Measurements from ENCODE around the gene PMEPA1. TPM values are rescaled to one million over a fixed set of nuclear protein-coding genes. Genes with fewer than 3 reads are reported as not detected.

Gene PMEPA1
- total and polyA plus RNA-seq, 4 donors: 0.61 to 1.5 (median 1.1) TPM

DNA sequence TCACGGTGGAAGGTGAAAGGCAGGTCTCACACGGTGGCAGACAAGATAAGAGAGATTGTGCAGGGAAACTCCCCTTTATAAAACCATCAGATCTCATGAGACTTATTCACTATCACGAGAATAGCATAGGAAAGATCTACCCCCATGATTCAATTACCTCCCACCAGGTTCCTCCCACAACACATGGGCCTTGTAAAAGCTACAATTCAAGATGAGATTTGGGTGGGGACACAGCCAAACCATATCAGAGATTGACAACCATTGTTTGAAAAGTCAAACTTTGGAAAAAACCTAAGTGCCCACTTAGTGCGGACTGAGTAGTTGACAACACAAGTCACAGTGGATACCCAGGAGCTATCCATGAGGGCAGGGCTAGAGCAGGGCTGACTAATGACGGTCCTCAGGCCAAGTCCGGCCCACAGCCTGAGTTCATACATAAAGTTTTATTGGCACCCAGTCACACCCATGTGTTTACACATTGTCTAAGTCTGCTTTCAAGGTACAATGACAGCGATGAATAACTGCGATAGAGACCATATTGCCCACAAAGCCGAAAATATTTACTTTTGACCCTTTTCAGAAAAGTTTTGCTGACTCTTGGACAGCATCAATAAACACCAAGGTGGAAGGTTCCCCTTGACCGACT is 33.8 kb upstream of the PMEPA1 start:
- Histone ChIP-seq H3K9me3 (ENCODE audit: control insufficient read depth in 4 of 4, low read length in 3 of 4) (no peaks in the 10 kb centered on the region), H3K4me3 (ENCODE audit: low read depth in 1 of 3, low read length in 3 of 3) (no peak overlapping the region), H3K36me3 (ENCODE audit: control insufficient read depth in 4 of 4, insufficient read depth in 3 of 4, low read depth in 1 of 4, low read length in 3 of 4) (no peaks in the 10 kb centered on the region), H3K27me3 (ENCODE audit: control insufficient read depth in 4 of 4, insufficient read depth in 4 of 4, low read length in 3 of 4) (peaks cover 0 to 9% (median 1%) of the 10 kb centered on the region in 4 donors), H3K4me1 (ENCODE audit: control insufficient read depth in 4 of 4, insufficient read depth in 4 of 4, low read length in 3 of 4) (no peaks in the 10 kb centered on the region), H3K27ac (ENCODE audit: low read depth in 1 of 2, low read length in 2 of 2) (no peak overlapping the region), H3K9ac (ENCODE audit: low read depth in 1 of 2, low read length in 2 of 2) (no peak overlapping the region)
- 69% methylated on average over 10 of the region's 10 CpGs for WGBS
- no peak for TF ChIP-seq JUND (IDR thresholded peaks at IDR 0.05)
- no peak for TF ChIP-seq HNF4G (IDR thresholded peaks at IDR 0.05)
- TF ChIP-seq EGR1 (IDR thresholded peaks at IDR 0.05; ENCODE audit: low read depth in 2 of 2): no peak
- TF ChIP-seq, protein P1, sequence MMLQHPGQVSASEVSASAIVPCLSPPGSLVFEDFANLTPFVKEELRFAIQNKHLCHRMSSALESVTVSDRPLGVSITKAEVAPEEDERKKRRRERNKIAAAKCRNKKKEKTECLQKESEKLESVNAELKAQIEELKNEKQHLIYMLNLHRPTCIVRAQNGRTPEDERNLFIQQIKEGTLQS (IDR thresholded peaks at IDR 0.05): no peak
- TF ChIP-seq YY1 (IDR thresholded peaks at IDR 0.05): no peak
- TF ChIP-seq TAF1 (conservative IDR thresholded peaks at IDR 0.05): no peak
- TF ChIP-seq, protein P2, sequence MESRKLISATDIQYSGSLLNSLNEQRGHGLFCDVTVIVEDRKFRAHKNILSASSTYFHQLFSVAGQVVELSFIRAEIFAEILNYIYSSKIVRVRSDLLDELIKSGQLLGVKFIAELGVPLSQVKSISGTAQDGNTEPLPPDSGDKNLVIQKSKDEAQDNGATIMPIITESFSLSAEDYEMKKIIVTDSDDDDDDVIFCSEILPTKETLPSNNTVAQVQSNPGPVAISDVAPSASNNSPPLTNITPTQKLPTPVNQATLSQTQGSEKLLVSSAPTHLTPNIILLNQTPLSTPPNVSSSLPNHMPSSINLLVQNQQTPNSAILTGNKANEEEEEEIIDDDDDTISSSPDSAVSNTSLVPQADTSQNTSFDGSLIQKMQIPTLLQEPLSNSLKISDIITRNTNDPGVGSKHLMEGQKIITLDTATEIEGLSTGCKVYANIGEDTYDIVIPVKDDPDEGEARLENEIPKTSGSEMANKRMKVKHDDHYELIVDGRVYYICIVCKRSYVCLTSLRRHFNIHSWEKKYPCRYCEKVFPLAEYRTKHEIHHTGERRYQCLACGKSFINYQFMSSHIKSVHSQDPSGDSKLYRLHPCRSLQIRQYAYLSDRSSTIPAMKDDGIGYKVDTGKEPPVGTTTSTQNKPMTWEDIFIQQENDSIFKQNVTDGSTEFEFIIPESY (IDR thresholded peaks at IDR 0.05): no peak
- no peak for TF ChIP-seq GABPA (IDR thresholded peaks at IDR 0.05 in 1 of 2, conservative IDR thresholded peaks at IDR 0.05 in 1 of 2)
- DNase-seq (ENCODE audit: low spot score): no peak

DNA sequence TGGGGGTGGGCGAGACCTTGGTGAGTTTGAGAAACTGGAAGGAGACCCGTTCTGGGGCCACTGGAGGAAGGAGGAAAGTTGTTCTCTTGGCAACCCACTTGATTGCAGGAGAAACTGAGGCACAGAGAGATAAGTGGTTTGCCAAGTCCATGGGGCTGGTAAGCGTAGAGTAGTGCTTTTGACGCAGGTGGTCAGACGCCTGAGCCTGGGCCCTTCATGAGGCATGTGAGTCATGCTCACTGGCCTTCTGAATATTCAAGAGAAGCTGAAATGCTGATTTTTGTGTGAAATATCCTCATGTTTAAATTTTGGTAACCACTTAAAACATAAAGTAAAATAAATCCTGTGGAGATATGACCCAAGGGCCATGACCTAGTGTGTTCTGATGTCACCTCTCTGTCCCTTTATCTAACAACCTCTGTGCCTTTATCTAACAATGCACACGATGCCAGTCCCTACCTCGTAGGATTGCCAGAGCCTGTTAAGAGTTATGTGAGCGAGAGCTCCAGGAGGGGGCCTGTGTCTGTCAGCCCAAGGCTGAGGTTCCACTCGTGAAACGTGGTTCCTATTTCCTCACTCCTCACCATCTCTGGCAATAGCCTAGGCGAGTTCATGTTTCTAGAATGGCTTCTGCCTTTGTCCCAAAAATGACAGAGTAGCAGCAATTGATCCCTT is 32.8 kb upstream of the PMEPA1 start:
- H3K9ac ChIP-seq (ENCODE audit: low read depth in 1 of 2, low read length in 2 of 2): no peak overlapping the region
- 52% methylated on average over 11 of the region's 11 CpGs for WGBS
- no peaks in the 10 kb centered on the region for H3K36me3 ChIP-seq (ENCODE audit: control insufficient read depth in 4 of 4, insufficient read depth in 3 of 4, low read depth in 1 of 4, low read length in 3 of 4)
- no peak overlapping the region for H3K27ac ChIP-seq (ENCODE audit: low read depth in 1 of 2, low read length in 2 of 2)
- H3K9me3 ChIP-seq (ENCODE audit: control insufficient read depth in 4 of 4, low read length in 3 of 4): no peaks in the 10 kb centered on the region
- H3K27me3 ChIP-seq (ENCODE audit: control insufficient read depth in 4 of 4, insufficient read depth in 4 of 4, low read length in 3 of 4): peaks cover 0 to 9% (median 1%) of the 10 kb centered on the region in 4 donors
- H3K4me1 ChIP-seq (ENCODE audit: control insufficient read depth in 4 of 4, insufficient read depth in 4 of 4, low read length in 3 of 4): no peaks in the 10 kb centered on the region
- H3K4me3 ChIP-seq (ENCODE audit: low read depth in 1 of 3, low read length in 3 of 3): no peak overlapping the region
- TF ChIP-seq GABPA (IDR thresholded peaks at IDR 0.05 in 1 of 2, conservative IDR thresholded peaks at IDR 0.05 in 1 of 2): no peak
- no peak for TF ChIP-seq YY1 (IDR thresholded peaks at IDR 0.05)
- TF ChIP-seq FOXA2 (IDR thresholded peaks at IDR 0.05): no peak
- no peak for TF ChIP-seq NR2F2 (IDR thresholded peaks at IDR 0.05)
- no peak for TF ChIP-seq FOXA1 (IDR thresholded peaks at IDR 0.05)
- TF ChIP-seq JUND (IDR thresholded peaks at IDR 0.05): no peak
- TF ChIP-seq, protein P1 (IDR thresholded peaks at IDR 0.05): no peak
- no peak for TF ChIP-seq HNF4G (IDR thresholded peaks at IDR 0.05)
- TF ChIP-seq RXRA (IDR thresholded peaks at IDR 0.05): no peak
- TF ChIP-seq, protein P3, sequence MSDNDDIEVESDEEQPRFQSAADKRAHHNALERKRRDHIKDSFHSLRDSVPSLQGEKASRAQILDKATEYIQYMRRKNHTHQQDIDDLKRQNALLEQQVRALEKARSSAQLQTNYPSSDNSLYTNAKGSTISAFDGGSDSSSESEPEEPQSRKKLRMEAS (IDR thresholded peaks at IDR 0.05): no peak
- no peak for TF ChIP-seq HNF4A (conservative IDR thresholded peaks at IDR 0.05)
- no peak for TF ChIP-seq RAD21 (IDR thresholded peaks at IDR 0.05)
- no peak for TF ChIP-seq EGR1 (IDR thresholded peaks at IDR 0.05; ENCODE audit: low read depth in 2 of 2)
- TF ChIP-seq, protein P2 (IDR thresholded peaks at IDR 0.05): no peak
- no peak for TF ChIP-seq SP1 (IDR thresholded peaks at IDR 0.05)
- TF ChIP-seq, protein P4, sequence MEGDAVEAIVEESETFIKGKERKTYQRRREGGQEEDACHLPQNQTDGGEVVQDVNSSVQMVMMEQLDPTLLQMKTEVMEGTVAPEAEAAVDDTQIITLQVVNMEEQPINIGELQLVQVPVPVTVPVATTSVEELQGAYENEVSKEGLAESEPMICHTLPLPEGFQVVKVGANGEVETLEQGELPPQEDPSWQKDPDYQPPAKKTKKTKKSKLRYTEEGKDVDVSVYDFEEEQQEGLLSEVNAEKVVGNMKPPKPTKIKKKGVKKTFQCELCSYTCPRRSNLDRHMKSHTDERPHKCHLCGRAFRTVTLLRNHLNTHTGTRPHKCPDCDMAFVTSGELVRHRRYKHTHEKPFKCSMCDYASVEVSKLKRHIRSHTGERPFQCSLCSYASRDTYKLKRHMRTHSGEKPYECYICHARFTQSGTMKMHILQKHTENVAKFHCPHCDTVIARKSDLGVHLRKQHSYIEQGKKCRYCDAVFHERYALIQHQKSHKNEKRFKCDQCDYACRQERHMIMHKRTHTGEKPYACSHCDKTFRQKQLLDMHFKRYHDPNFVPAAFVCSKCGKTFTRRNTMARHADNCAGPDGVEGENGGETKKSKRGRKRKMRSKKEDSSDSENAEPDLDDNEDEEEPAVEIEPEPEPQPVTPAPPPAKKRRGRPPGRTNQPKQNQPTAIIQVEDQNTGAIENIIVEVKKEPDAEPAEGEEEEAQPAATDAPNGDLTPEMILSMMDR (IDR thresholded peaks at IDR 0.05; ENCODE audit: low read depth, low read length, missing input control): no peak
- TF ChIP-seq, protein P5, sequence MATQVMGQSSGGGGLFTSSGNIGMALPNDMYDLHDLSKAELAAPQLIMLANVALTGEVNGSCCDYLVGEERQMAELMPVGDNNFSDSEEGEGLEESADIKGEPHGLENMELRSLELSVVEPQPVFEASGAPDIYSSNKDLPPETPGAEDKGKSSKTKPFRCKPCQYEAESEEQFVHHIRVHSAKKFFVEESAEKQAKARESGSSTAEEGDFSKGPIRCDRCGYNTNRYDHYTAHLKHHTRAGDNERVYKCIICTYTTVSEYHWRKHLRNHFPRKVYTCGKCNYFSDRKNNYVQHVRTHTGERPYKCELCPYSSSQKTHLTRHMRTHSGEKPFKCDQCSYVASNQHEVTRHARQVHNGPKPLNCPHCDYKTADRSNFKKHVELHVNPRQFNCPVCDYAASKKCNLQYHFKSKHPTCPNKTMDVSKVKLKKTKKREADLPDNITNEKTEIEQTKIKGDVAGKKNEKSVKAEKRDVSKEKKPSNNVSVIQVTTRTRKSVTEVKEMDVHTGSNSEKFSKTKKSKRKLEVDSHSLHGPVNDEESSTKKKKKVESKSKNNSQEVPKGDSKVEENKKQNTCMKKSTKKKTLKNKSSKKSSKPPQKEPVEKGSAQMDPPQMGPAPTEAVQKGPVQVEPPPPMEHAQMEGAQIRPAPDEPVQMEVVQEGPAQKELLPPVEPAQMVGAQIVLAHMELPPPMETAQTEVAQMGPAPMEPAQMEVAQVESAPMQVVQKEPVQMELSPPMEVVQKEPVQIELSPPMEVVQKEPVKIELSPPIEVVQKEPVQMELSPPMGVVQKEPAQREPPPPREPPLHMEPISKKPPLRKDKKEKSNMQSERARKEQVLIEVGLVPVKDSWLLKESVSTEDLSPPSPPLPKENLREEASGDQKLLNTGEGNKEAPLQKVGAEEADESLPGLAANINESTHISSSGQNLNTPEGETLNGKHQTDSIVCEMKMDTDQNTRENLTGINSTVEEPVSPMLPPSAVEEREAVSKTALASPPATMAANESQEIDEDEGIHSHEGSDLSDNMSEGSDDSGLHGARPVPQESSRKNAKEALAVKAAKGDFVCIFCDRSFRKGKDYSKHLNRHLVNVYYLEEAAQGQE (IDR thresholded peaks at IDR 0.05): no peak
- TF ChIP-seq TAF1 (conservative IDR thresholded peaks at IDR 0.05): no peak
- DNase-seq (ENCODE audit: low spot score): no peak
